Psoas muscle (tissue), 8 donors: Measurements from ENCODE around the gene FABP3. TPM values are rescaled to one million over a fixed set of nuclear protein-coding genes. Genes with fewer than 3 reads are reported as not detected.

Experiments
- ATAC-seq, 4 donors: fragments of 200-7000 bp; cut with Tn5 transposase; one replicate each; pipeline ENCODE4 v1.9.1; 2020; ENCODE audit warnings: moderate library complexity in 3 of 4, mild to moderate bottlenecking in 2 of 4
- DNase-seq, 2 donors: peaks; one replicate each; pipeline ENCODE4 v3.0.0-alpha.2; 2020
- H3K27ac ChIP-seq: fragments of 200-600 bp; one replicate; pipeline ENCODE4 v1.8.0; 2022
- H3K27me3 ChIP-seq, 3 donors: fragments of 200-600 bp in 1 of 3; one replicate each; pipeline versions ENCODE4 v1.6.1 to v1.8.0; 2013 to 2022; ENCODE audit warnings: low read length in 2 of 3, mild to moderate bottlenecking in 2 of 3, moderate library complexity in 1 of 3; ENCODE audit not compliant: insufficient read depth in 3 of 3
- H3K36me3 ChIP-seq, 2 donors: fragments of 200-600 bp in 1 of 2; one replicate each; pipeline versions ENCODE4 v1.6.1 to v1.8.0; 2013 to 2022; ENCODE audit warnings: low read depth in 1 of 2, mild to moderate bottlenecking in 1 of 2, moderate library complexity in 1 of 2; ENCODE audit not compliant: insufficient read depth in 1 of 2
- H3K4me1 ChIP-seq: fragments of 200-600 bp; one replicate; pipeline ENCODE4 v1.8.0; 2022
- H3K4me3 ChIP-seq: fragments of 200-600 bp; one replicate; pipeline ENCODE4 v1.8.0; 2022; ENCODE audit warnings: mild to moderate bottlenecking
- H3K9me3 ChIP-seq: fragments of 200-600 bp; one replicate; pipeline ENCODE4 v1.8.0; 2022
- CTCF ChIP-seq: fragments of 200-600 bp; IDR thresholded peaks from one replicate; pipeline ENCODE4 v1.8.0; 2022; ENCODE audit warnings: antibody characterized with exemption
- WGBS, 3 donors: extraction: QIAGEN DNeasy Blood & Tissue Kit; methylation state at CpG; one replicate each; pipeline versions ENCODE4 v1.1.6 to v1.1.7; 2013; 5-methylcytosine and 5-hydroxymethylcytosine counted together
- intact Hi-C, 2 donors: fragments of 100-400 bp; cut with DNase I; formaldehyde crosslinking; loops; one replicate each; pipeline versions ENCODE4 v1.11.0 to v1.14.2; 2022
- polyA plus RNA-seq, 3 donors: library from polyadenylated mRNA; stranded (reverse); fragments of 200-250 nt; gene quantifications; one replicate each; pipeline ENCODE4 v1.2.3, GENCODE V29; 2013
- total RNA-seq, 4 donors: library from RNA; stranded (reverse); fragmentation: NEBNext Ultra II Directional in 2 of 4; extraction: Animal tissue kit (Norgen Biotek cat#: 25700) in 2 of 4; gene quantifications; one replicate each; pipeline versions ENCODE4 v1.2.1 to v1.2.4, GENCODE V29; 2021 to 2023
- donor health status: healthy with polysubstance abuse.
- donor health status: DM: no; HTN: no; CAD: no; lungs with moderate emphysema.
- donor health status: Bipolar disorder and iron deficiency.
- donor health status: healthy.
- donor health status: DM: yes; HTN: yes; CAD: no.
- donor health status: DM: no; HTN: no; CAD: no.
- donor health status: DM: no; HTN: no; CAD: no.
- donor health status: DM: yes; HTN: yes; CAD: no.

FABP3 gene
- total and polyA plus RNA-seq, 7 donors, result 467 to 4,001 (median 2,603) TPM

- ATAC-seq (peak; percentile 83 to 87 (median 84)), DNase-seq (peak; percentile 70 to 89)
- H3K27ac ChIP-seq, result peak overlapping the region; percentile 89
- peaks cover 59% of the 10 kb centered on the region for H3K4me1 ChIP-seq
- H3K36me3 ChIP-seq, result no peaks in the 10 kb centered on the region
- no peaks in the 10 kb centered on the region for H3K27me3 ChIP-seq
- no peak for TF ChIP-seq CTCF
- no peak overlapping the region for H3K4me3 ChIP-seq
- no peaks in the 10 kb centered on the region for H3K9me3 ChIP-seq
- intact Hi-C loops, result loop anchor here (5.0 kb wide), 1 partner anchor 41 kb away; no protein-coding TSS in a partner anchor
- 32 to 37% (median 35%) methylated on average over 6 of the region's 6 CpGs for WGBS, 3 donors
Measured at GRCh38 chr1:31381394-31382294, 8.8 kb upstream of the FABP3 start.

- Histone ChIP-seq H3K9me3 (no peaks in the 10 kb centered on the region), H3K4me3 (no peak overlapping the region), H3K36me3 (no peaks in the 10 kb centered on the region), H3K27ac (peak overlapping the region; percentile 89), H3K27me3 (no peaks in the 10 kb centered on the region), H3K4me1 (peaks cover 56% of the 10 kb centered on the region)
- intact Hi-C loops, result loop anchor here (5.0 kb wide), 1 partner anchor 42 kb away; no protein-coding TSS in a partner anchor
- TF ChIP-seq CTCF, result no peak
- WGBS, 3 donors, result 18 to 40% (median 36%) methylated on average over 3 of the region's 3 CpGs
- ATAC-seq, result peak; percentile 25 to 66 (median 53)
- peak; percentile 64 to 88 for DNase-seq
Measured at GRCh38 chr1:31380181-31380580, 7.3 kb upstream of the FABP3 start.

- intact Hi-C loops, result no loop called here
- no peak for ATAC-seq
- no peak for TF ChIP-seq CTCF
Measured at GRCh38 chr1:31378001-31378400, 5.1 kb upstream of the FABP3 start.

GRCh38 chr1:31377364-31377863 lies 4.5 kb upstream of the FABP3 start:
- ATAC-seq, result no peak
- DNase-seq, result no peak
- Histone ChIP-seq H3K4me3 (no peak overlapping the region), H3K4me1 (peaks cover 46% of the 10 kb centered on the region), H3K27me3 (no peaks in the 10 kb centered on the region), H3K9me3 (no peaks in the 10 kb centered on the region), H3K27ac (no peak overlapping the region), H3K36me3 (no peaks in the 10 kb centered on the region)
- intact Hi-C loops, result no loop called here
- TF ChIP-seq CTCF, result no peak
- 94 to 99% (median 97%) methylated on average over 3 of the region's 3 CpGs for WGBS, 3 donors

More at GRCh38 chr1:31378001-31378400, 5.1 kb upstream of the FABP3 start:
- Histone ChIP-seq H3K27ac (no peak overlapping the region), H3K4me1 (peaks cover 52% of the 10 kb centered on the region), H3K4me3 (no peak overlapping the region), H3K27me3 (no peaks in the 10 kb centered on the region), H3K9me3 (no peaks in the 10 kb centered on the region), H3K36me3 (no peaks in the 10 kb centered on the region)
- no peak for DNase-seq
